ELF-1 (cell line): ENCODE data around the gene NIT2.

Source experiments
- DNase-seq: peaks from one replicate; pipeline ENCODE4 v3.0.0-alpha.2; 2016; ENCODE audit warnings: low read depth, low spot score

NIT2 gene

GRCh38 chr3:100396967-100397366 lies 62.4 kb downstream of the NIT2 start:
- no peak for DNase-seq

GRCh38 chr3:100399341-100400071 lies 64.9 kb downstream of the NIT2 start:
- DNase-seq, result peak; percentile 17

GRCh38 chr3:100400419-100400779 lies 65.8 kb downstream of the NIT2 start:
- DNase-seq, result peak; percentile 58

GRCh38 chr3:100400780-100401673 lies 66.5 kb downstream of the NIT2 start, which contains the start of the genes LNP1 and TOMM70:
Gene LNP1 (plus strand): TSS chr3:100401539. CDS start chr3:100429730, 28,191 bp downstream.
Gene TOMM70 (minus strand): TSS chr3:100401089. CDS start chr3:100400949, 140 bp downstream.
- peak; percentile 98 for DNase-seq

GRCh38 chr3:100401674-100402041 lies 67.1 kb downstream of the NIT2 start:
- DNase-seq, result no peak

- DNase-seq, result peak; percentile 34
These were observed 67.7 kb downstream of the NIT2 start for GRCh38 chr3:100402256-100402655.

GRCh38 chr3:100402891-100403290 lies 68.3 kb downstream of the NIT2 start:
- no peak for DNase-seq

DNA sequence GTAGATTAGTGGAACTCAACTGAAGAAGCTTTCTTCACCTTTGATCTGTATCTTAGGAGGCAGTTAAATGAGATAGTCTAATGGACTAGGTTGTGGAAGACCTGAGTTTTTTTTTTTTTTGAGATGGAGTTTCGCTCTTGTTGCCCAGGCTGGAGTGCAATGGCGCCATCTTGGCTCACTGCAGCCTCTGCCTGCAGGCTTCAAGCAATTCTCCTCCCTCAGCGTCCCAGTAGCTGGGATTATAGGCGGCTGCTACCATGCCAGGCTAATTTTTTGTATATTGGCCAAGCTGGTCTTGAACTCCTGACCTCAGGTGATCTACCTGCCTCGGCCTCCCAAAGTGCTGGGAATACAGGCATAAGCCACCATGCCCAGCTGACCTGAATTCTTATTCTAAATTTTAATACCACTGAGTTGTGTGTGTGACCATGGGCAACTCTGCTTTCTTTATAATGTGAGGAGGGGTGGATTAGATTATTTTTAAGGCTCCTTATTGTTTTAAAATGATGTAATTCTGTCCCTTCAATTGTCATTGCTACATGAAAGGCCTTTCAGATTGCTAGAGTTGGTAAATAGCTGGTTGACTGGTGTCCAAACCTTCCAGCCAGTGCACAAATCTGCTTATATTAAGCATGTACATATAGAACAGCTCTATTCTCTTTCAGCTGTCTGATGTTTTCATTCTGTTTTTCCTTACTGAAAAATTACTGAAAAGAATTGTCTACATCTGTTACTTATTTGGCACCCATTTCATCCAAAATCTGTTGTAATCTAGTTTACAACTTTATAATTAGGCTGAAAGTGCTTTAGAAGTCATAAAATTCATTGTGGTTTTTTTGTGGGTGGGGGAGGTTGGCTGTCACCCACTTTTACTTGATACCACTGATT lies 69.0 kb downstream of the NIT2 start:
- DNase-seq, result peak; percentile 65

- no peak for DNase-seq
These were observed 69.6 kb downstream of the NIT2 start for GRCh38 chr3:100404250-100404548.

DNA sequence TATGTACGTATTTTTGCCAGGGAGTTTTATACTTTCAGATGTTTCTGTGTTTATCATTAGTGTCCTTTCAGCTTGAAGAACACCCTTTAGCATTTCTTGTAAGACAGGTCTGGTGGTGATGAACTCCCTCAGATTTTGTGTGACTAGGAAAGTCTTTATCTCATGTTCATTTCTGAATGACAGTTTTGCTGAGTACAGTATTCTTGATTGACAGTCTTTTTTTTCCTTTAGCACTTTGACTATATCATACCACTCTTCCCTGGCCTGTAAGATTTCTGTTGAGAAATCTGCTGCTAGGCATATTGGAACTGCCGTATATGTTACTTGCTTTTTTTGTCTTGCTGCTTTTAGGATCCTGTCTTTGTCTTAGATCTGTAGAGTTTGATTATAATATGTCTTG lies 72.6 kb downstream of the NIT2 start:
- no peak for DNase-seq

DNA sequence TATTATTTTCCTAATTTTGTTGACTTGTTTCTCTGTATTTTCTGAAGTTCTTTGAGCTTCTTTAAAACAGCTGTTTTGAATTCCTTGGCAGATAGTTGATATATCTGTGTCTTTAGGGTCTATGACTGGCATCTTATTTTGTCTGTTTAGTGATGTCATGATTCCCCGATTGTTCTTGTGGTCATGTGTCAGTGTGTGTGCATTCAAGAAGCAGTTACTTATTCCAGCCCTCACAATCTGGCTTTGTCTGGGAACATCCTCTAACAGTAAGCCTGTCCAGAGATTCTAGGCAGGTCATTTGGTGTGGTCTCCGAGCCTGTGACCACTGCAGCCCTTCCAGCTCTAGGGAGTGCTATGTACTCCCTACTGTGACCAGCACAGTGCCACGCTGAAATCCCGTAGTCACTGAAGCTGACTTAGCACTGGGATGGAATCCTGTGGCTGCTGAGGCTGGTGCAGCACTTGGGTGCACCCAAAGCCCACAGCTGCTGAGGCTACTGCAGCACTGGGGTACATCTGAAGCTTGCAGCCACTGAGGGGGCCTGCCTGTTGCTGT lies 73.5 kb downstream of the NIT2 start:
- DNase-seq, result no peak
